Measurements from ENCODE around the gene CARS2.

CARS2 gene

GRCh38 chr13:110648848-110649421, 57.0 kb downstream of the CARS2 start:
- in situ Hi-C loops (cut with MboI; ENCODE audit: low pct_unique_long_range_greater_than_20kb, low sequenced_read_pairs, unreplicated experiment) = no loop called here
- DNase-seq (ENCODE audit: low spot score) = no peak
- TF ChIP-seq CTCF (IDR thresholded peaks at IDR 0.05; ENCODE audit: extremely low read depth, insufficient read depth, missing control alignments) = no peak

GRCh38 chr13:110648146-110648819, 57.6 kb downstream of the CARS2 start:
- no peak for TF ChIP-seq CTCF (IDR thresholded peaks at IDR 0.05; ENCODE audit: extremely low read depth, insufficient read depth, missing control alignments)
- in situ Hi-C loops (cut with MboI; ENCODE audit: low pct_unique_long_range_greater_than_20kb, low sequenced_read_pairs, unreplicated experiment) = no loop called here
- DNase-seq (ENCODE audit: low spot score) = no peak

GRCh38 chr13:110647365-110647737, 58.6 kb downstream of the CARS2 start:
- DNase-seq (ENCODE audit: low spot score) = no peak
- in situ Hi-C loops (cut with MboI; ENCODE audit: low pct_unique_long_range_greater_than_20kb, low sequenced_read_pairs, unreplicated experiment) = no loop called here
- no peak for TF ChIP-seq CTCF (IDR thresholded peaks at IDR 0.05; ENCODE audit: extremely low read depth, insufficient read depth, missing control alignments)

DNA sequence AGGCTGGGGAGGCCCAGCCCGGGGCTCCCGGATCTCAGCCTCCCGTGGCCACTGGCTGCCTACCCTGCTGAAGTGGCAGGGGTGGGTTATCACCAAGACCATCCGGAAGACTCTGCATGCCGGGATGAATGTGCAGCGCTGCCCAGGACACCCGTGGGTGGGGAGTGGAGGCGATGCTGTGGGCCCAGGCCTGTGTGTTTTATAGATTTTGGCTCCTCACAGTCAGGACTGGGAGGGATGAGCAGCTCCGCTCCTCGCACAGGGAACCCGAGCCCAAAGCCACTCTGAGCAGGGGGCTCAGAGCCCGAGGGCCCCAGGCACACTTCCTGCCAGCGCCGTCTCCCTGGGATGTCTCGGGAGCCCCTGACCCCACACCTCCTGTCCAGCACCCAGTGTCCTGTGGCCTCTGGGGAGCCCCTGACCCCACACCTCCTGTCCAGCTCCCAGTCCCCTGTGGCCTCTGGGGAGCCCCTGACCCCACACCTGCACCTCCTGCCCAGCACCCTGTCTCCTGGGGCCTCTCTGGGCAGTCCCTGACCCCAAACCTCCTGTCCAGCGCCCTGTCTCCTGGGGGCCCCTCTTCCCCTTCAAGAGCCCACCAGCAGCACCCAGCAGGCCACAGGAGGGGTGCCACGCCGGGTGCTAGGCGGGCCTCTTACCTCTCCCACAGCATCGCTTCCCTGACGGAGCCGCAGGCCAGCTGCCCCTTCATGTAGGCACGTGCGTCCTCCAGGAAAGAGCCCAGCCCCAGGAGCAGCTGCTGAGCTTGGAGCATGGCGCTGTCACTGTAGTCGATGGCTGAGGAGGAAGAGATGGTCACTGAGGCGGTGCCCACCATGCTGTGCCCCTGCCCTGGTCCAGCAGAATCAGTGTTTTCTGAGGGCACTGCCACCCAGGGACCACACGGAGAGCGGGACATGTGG, 59.2 kb downstream of the CARS2 start:
- TF ChIP-seq CTCF (IDR thresholded peaks at IDR 0.05; ENCODE audit: extremely low read depth, insufficient read depth, missing control alignments) = no peak

DNA sequence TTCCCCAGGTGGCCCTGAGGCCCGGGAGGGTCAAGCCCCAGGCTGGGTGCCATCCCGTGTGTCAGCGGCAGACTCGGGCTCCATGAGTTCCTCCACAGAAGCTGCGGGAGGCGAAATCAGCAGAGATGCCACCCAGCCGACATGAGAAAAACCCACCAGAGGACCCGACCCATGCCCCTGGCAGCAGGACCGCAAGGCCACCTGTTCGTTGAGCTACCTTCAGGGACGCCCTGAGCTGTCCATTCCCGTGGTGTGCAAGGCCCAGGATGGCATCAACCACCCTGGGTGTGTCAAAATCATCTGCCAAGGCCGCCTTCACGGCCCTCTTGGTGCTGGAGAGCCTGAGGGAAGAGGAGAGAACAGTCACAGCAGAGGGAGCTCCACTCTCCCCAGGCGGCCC, 60.2 kb downstream of the CARS2 start:
- no peak for DNase-seq (ENCODE audit: low spot score)
- in situ Hi-C loops (cut with MboI; ENCODE audit: low pct_unique_long_range_greater_than_20kb, low sequenced_read_pairs, unreplicated experiment) = no loop called here
- TF ChIP-seq CTCF (IDR thresholded peaks at IDR 0.05; ENCODE audit: extremely low read depth, insufficient read depth, missing control alignments) = no peak

More for the DNA sequence above, 59.2 kb downstream of the CARS2 start:
- in situ Hi-C loops (cut with MboI; ENCODE audit: low pct_unique_long_range_greater_than_20kb, low sequenced_read_pairs, unreplicated experiment) = no loop called here
- DNase-seq (ENCODE audit: low spot score) = no peak

GRCh38 chr13:110644892-110645521, 60.9 kb downstream of the CARS2 start:
- in situ Hi-C loops (cut with MboI; ENCODE audit: low pct_unique_long_range_greater_than_20kb, low sequenced_read_pairs, unreplicated experiment) = no loop called here
- peak; percentile 70 for DNase-seq (ENCODE audit: low spot score)

More at GRCh38 chr13:110644892-110645521, 60.9 kb downstream of the CARS2 start:
- peak; percentile 45 for TF ChIP-seq CTCF (IDR thresholded peaks at IDR 0.05; ENCODE audit: extremely low read depth, insufficient read depth, missing control alignments)
